Mesodermal cell (in vitro differentiated cells): ENCODE results near the gene PEA15. TPM values are rescaled to one million over a fixed set of nuclear protein-coding genes. Genes with fewer than 3 reads are reported as not detected.

ENCODE experiments used
- H3K27ac ChIP-seq: 2 replicates; pipeline ENCODE4 v1.7.0; 2013; ENCODE audit warnings: mild to moderate bottlenecking, low read depth, low read length, moderate library complexity; ENCODE audit not compliant: severe bottlenecking
- H3K36me3 ChIP-seq: 2 replicates; pipeline ENCODE4 v1.7.1; 2013; ENCODE audit warnings: mild to moderate bottlenecking, low read length, moderate library complexity; ENCODE audit not compliant: control insufficient read depth, insufficient read depth
- H3K4me1 ChIP-seq: one replicate; pipeline ENCODE4 v1.7.1; 2013; ENCODE audit warnings: mild to moderate bottlenecking, low read length; ENCODE audit not compliant: insufficient read depth, control insufficient read depth, poor library complexity, severe bottlenecking
- H3K4me3 ChIP-seq: 2 replicates; pipeline ENCODE4 v1.7.0; 2013; ENCODE audit warnings: low read length, control low read depth, mild to moderate bottlenecking; ENCODE audit not compliant: insufficient read depth, poor library complexity, severe bottlenecking; ENCODE audit errors: extremely low read depth
- H3K9me3 ChIP-seq: 2 replicates; pipeline ENCODE4 v1.7.1; 2013; ENCODE audit warnings: mild to moderate bottlenecking, low read length, moderate library complexity; ENCODE audit not compliant: control insufficient read depth
- WGBS, 2 experiments: methylation state at CpG; one replicate each; pipeline ENCODE4 v1.1.5; 2013; ENCODE audit warnings: missing lambda C conversion rate in 2 of 2; ENCODE audit not compliant: insufficient coverage in 2 of 2; 5-methylcytosine and 5-hydroxymethylcytosine counted together
- polyA plus RNA-seq, 2 experiments: library from polyadenylated mRNA; stranded (reverse); fragments of 50-300 nt; gene quantifications; one replicate each; pipeline ENCODE4 v1.2.3, GENCODE V29; 2013

Gene PEA15
- 254 TPM for polyA plus RNA-seq (2013, experiment 1 of 2)
- polyA plus RNA-seq (2013, experiment 2 of 2): 202 TPM

- peaks cover 35% of the 10 kb centered on the region for H3K36me3 ChIP-seq
- H3K4me1 ChIP-seq: peaks cover 49% of the 10 kb centered on the region
- H3K9me3 ChIP-seq: no peaks in the 10 kb centered on the region
- H3K27ac ChIP-seq: peak within 1 kb of the TSS; percentile 90
- WGBS, 2 experiments: 0 to 1% methylated on average over 34 to 45 of the region's 76 CpGs
- peak within 1 kb of the TSS; percentile 85 for H3K4me3 ChIP-seq
Observed at GRCh38 chr1:160205242-160206035, at the start of gene PEA15. Gene PEA15 (plus strand): TSS chr1:160205384. CDS start chr1:160211545, 6,161 bp downstream.

DNA sequence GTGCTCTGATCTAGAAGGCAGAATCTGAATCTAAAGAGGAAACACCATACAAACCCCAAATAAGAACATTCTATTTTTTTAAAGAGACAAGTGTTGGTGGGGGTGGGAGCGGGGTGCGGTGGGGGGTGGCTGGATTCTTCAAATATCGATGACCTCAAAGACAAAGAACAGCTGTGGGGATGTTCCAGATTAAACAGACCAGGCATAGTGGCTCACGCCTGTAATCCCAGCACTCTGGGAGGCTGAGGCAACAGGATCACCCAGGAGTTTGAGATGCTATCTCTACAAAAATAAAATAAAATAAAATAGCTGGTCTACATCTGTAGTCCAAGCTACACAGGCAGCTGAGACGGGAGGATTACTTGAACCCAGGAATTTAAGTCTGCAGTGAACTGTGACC lies 48.8 kb upstream of the PEA15 start:
- H3K4me3 ChIP-seq: no peak overlapping the region
- no peak overlapping the region for H3K27ac ChIP-seq
- H3K9me3 ChIP-seq: no peaks in the 10 kb centered on the region
- H3K36me3 ChIP-seq: no peaks in the 10 kb centered on the region
- WGBS, 2 experiments: no CpG with 5 or more reads among the region's 5 CpGs
- H3K4me1 ChIP-seq: no peaks in the 10 kb centered on the region

GRCh38 chr1:160157174-160157573 lies 48.0 kb upstream of the PEA15 start:
- H3K4me1 ChIP-seq: no peaks in the 10 kb centered on the region
- H3K4me3 ChIP-seq: no peak overlapping the region
- no peaks in the 10 kb centered on the region for H3K9me3 ChIP-seq
- no CpG with 5 or more reads among the region's 4 CpGs for WGBS, 2 experiments
- H3K36me3 ChIP-seq: no peaks in the 10 kb centered on the region
- no peak overlapping the region for H3K27ac ChIP-seq

- Histone ChIP-seq H3K4me1 (no peaks in the 10 kb centered on the region), H3K27ac (no peak overlapping the region), H3K36me3 (no peaks in the 10 kb centered on the region), H3K9me3 (no peaks in the 10 kb centered on the region), H3K4me3 (no peak overlapping the region)
- WGBS, 2 experiments: 40 to 81% methylated on average over 1 to 2 of the region's 3 CpGs
Observed at GRCh38 chr1:160158031-160158430, 47.2 kb upstream of the PEA15 start.

GRCh38 chr1:160158534-160158933 lies 46.6 kb upstream of the PEA15 start:
- no peaks in the 10 kb centered on the region for H3K36me3 ChIP-seq
- no peaks in the 10 kb centered on the region for H3K4me1 ChIP-seq
- no peaks in the 10 kb centered on the region for H3K9me3 ChIP-seq
- no peak overlapping the region for H3K4me3 ChIP-seq
- 73 to 90% methylated on average over 3 of the region's 4 CpGs for WGBS, 2 experiments
- H3K27ac ChIP-seq: no peak overlapping the region

DNA sequence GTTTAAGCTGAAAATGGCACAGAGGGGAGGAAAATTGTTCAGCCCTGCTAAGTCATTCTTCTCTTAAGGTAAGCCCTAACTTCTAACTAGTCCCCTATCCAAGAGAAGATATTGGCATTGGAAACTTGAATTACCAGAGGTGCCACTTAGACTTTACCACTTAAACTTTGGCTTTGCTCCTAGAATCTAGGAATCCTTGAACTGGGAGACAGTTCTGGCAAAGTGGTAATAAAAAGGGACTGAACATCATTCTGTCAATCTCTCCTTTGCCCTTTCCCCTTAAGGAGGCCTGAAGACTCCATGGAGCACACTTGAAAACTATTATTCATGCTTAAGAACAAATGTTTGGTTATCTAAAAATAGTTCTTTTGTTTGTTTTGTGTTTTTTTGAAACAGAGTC lies 45.3 kb upstream of the PEA15 start:
- H3K4me3 ChIP-seq: no peak overlapping the region
- no peaks in the 10 kb centered on the region for H3K36me3 ChIP-seq
- no peak overlapping the region for H3K27ac ChIP-seq
- H3K4me1 ChIP-seq: no peaks in the 10 kb centered on the region
- no peaks in the 10 kb centered on the region for H3K9me3 ChIP-seq

DNA sequence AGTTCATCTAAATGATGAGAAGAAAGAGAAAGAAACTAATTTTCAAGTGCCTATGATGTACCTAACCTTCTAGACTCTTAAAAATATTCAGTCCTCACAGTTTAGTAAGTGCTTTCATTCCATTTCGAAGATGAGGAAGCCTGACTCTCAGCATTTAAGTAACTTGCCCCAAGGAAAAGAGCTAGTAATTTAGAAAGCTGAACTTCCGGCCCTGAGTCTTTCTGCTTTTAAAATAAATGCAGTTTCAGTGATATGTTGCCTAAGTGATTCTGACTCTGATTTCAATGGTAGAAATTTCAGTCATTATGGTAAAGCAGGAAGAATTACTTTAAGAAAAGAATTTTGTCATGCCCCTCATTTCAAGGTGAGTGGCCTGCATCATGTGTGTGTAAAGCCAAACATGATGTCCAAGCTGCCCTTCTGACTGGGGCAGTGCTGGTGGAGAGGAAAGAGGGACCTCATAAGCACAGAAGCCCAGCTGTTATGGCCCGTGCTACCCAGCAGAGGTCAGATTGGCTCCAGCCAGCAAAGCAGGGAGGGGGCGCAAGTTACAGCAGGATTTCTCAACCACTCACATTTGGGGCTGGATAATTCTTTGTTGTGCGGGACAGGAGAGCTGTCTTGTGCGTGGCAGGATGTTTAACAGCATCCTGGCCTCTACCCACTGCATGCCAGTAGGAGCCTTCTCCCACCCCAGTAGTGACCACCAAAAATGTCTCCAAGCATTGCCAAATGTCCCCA lies 43.0 kb upstream of the PEA15 start:
- Histone ChIP-seq H3K36me3 (no peaks in the 10 kb centered on the region), H3K9me3 (no peaks in the 10 kb centered on the region), H3K4me1 (no peaks in the 10 kb centered on the region), H3K4me3 (no peak overlapping the region), H3K27ac (no peak overlapping the region)
- 29 to 67% methylated on average over 1 to 3 of the region's 6 CpGs for WGBS, 2 experiments

GRCh38 chr1:160162931-160163330 lies 42.3 kb upstream of the PEA15 start:
- no peak overlapping the region for H3K27ac ChIP-seq
- 88 to 89% methylated on average over 2 of the region's 2 CpGs for WGBS, 2 experiments
- H3K36me3 ChIP-seq: no peaks in the 10 kb centered on the region
- no peak overlapping the region for H3K4me3 ChIP-seq
- no peaks in the 10 kb centered on the region for H3K4me1 ChIP-seq
- H3K9me3 ChIP-seq: no peaks in the 10 kb centered on the region

GRCh38 chr1:160163615-160164014 lies 41.6 kb upstream of the PEA15 start:
- WGBS, 2 experiments: 86% methylated on average over 1 of the region's 1 CpG; no CpG with 5 or more reads in 1 of the 2 experiments
- Histone ChIP-seq H3K4me1 (no peaks in the 10 kb centered on the region), H3K36me3 (no peaks in the 10 kb centered on the region), H3K4me3 (no peak overlapping the region), H3K9me3 (no peaks in the 10 kb centered on the region), H3K27ac (no peak overlapping the region)

DNA sequence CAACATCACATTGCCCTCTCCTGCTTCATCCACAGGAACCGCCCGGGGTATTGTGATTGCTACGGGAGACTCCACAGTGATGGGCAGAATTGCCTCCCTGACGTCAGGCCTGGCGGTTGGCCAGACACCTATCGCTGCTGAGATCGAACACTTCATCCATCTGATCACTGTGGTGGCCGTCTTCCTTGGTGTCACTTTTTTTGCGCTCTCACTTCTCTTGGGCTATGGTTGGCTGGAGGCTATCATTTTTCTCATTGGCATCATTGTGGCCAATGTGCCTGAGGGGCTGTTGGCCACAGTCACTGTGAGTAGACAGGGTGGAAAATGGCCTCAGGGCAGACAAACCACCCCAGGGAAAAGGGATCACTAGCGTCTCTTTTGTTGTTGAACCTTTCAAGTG lies 41.1 kb upstream of the PEA15 start:
- Histone ChIP-seq H3K4me3 (no peak overlapping the region), H3K4me1 (peaks cover 4% of the 10 kb centered on the region), H3K27ac (no peak overlapping the region), H3K36me3 (no peaks in the 10 kb centered on the region), H3K9me3 (no peaks in the 10 kb centered on the region)
- 96 to 98% methylated on average over 8 to 9 of the region's 10 CpGs for WGBS, 2 experiments
